ENCODE results near the gene CHMP4B.
A peak's percentile ranks its signal among the peaks of the same experiment; 100 is the strongest.
"Not testable (repeated sequence)": the region's sequence is repeated elsewhere in the genome, so short reads cannot be mapped to it uniquely, and the experiment has no call there.

CHMP4B gene

GRCh38 chr20:33789858-33790182, 21.3 kb upstream of the CHMP4B start:
- no peak for TF ChIP-seq CTCF (IDR thresholded peaks at IDR 0.05; ENCODE audit: low read depth, low read length)

GRCh38 chr20:33790566-33790965, 20.6 kb upstream of the CHMP4B start:
- H3K4me3 ChIP-seq (ENCODE audit: low read depth, low read length): no peak overlapping the region
- no peak for TF ChIP-seq CTCF (IDR thresholded peaks at IDR 0.05; ENCODE audit: low read depth, low read length)

More at GRCh38 chr20:33789858-33790182, 21.3 kb upstream of the CHMP4B start:
- no peak overlapping the region for H3K4me3 ChIP-seq (ENCODE audit: low read depth, low read length)

GRCh38 chr20:33791021-33791420, 20.1 kb upstream of the CHMP4B start:
- H3K4me3 ChIP-seq (ENCODE audit: low read depth, low read length): no peak overlapping the region
- TF ChIP-seq CTCF (IDR thresholded peaks at IDR 0.05; ENCODE audit: low read depth, low read length): no peak

- H3K4me3 ChIP-seq (ENCODE audit: low read depth, low read length): no peak overlapping the region
- TF ChIP-seq CTCF (IDR thresholded peaks at IDR 0.05; ENCODE audit: low read depth, low read length): no peak
Measured at GRCh38 chr20:33791540-33791939, 19.6 kb upstream of the CHMP4B start.

- peak; percentile 85 for TF ChIP-seq CTCF (IDR thresholded peaks at IDR 0.05; ENCODE audit: low read depth, low read length)
- H3K4me3 ChIP-seq (ENCODE audit: low read depth, low read length): no peak overlapping the region
Measured at GRCh38 chr20:33791959-33792597, 19.1 kb upstream of the CHMP4B start.

GRCh38 chr20:33792598-33792989, 18.6 kb upstream of the CHMP4B start:
- not testable (repeated sequence) for H3K4me3 ChIP-seq (ENCODE audit: low read depth, low read length)

- H3K4me3 ChIP-seq (ENCODE audit: low read depth, low read length): no peak overlapping the region
- no peak for TF ChIP-seq CTCF (IDR thresholded peaks at IDR 0.05; ENCODE audit: low read depth, low read length)
Measured at GRCh38 chr20:33793011-33793931, 17.9 kb upstream of the CHMP4B start.
